IMR-90 (cell line): Measurements from ENCODE around the gene COLEC12. TPM values are rescaled to one million over a fixed set of nuclear protein-coding genes. Genes with fewer than 3 reads are reported as not detected.

Experiments used
- ATAC-seq: fragments of 200-7000 bp; cut with Tn5 transposase; 2 replicates; pipeline ENCODE4 v1.9.1; 2020; ENCODE audit warnings: low read depth, mild to moderate bottlenecking, moderate library complexity
- BruUV-seq: library from RNA; stranded (reverse); fragments of 400-500 nt; replicated peaks from 2 replicates; lab custom pipeline; 2021; lab: Mats Ljungman, UMichigan
- CTCF ChIA-PET: fragments of 300-600 bp; formaldehyde crosslinking; extraction: SDS; loops from one replicate; lab custom pipeline; 2021; ENCODE audit warnings: antibody characterized with exemption; lab: Yijun Ruan, JAX
- POLR2A ChIA-PET: fragments of 300-600 bp; sonication (Branson Sonifier 250); formaldehyde crosslinking; loops from one replicate; lab custom pipeline; 2022; ENCODE audit warnings: antibody characterized with exemption; ENCODE audit not compliant: unreplicated experiment; lab: Charles Lee
- DNase-seq: peaks from one replicate; pipeline ENCODE4 v3.0.0; 2013
- H2AFZ ChIP-seq: replicated peaks from 2 replicates; pipeline ENCODE3; 2013; ENCODE audit warnings: low read length, mild to moderate bottlenecking; ENCODE audit not compliant: poor library complexity
- H2AK5ac ChIP-seq: 2 replicates; pipeline ENCODE4 v1.6.1; 2013; ENCODE audit warnings: low read depth, low read length, inconsistent platforms
- H2AK9ac ChIP-seq: replicated peaks from 2 replicates; pipeline ENCODE3; 2013; ENCODE audit warnings: mild to moderate bottlenecking, low read depth, low read length, moderate library complexity; ENCODE audit not compliant: poor library complexity
- H2BK120ac ChIP-seq: 2 replicates; pipeline ENCODE4 v1.6.1; 2013; ENCODE audit warnings: low read depth, low read length, inconsistent platforms
- H2BK15ac ChIP-seq: 3 replicates; pipeline ENCODE4 v1.6.1; 2013; ENCODE audit warnings: low read depth, low read length, inconsistent platforms
- H2BK20ac ChIP-seq: 2 replicates; pipeline ENCODE4 v1.6.1; 2013; ENCODE audit warnings: low read depth, mild to moderate bottlenecking, inconsistent platforms, low read length, moderate library complexity
- H2BK5ac ChIP-seq: 2 replicates; pipeline ENCODE4 v1.6.1; 2013; ENCODE audit warnings: mild to moderate bottlenecking, low read depth, low read length, inconsistent platforms; ENCODE audit not compliant: poor library complexity, severe bottlenecking
- H3K14ac ChIP-seq: replicated peaks from 2 replicates; pipeline ENCODE4 v1.6.1; 2013; ENCODE audit warnings: low read depth, low read length, inconsistent platforms
- H3K18ac ChIP-seq: 2 replicates; pipeline ENCODE4 v1.6.1; 2013; ENCODE audit warnings: low read depth, low read length, control low read depth
- H3K23ac ChIP-seq: 2 replicates; pipeline ENCODE4 v1.6.1; 2013; ENCODE audit warnings: low read depth, low read length, inconsistent platforms
- H3K27ac ChIP-seq: 2 replicates; pipeline ENCODE4 v1.5.1; 2013; ENCODE audit warnings: mild to moderate bottlenecking, control low read depth, low read length; ENCODE audit not compliant: insufficient read depth
- H3K27me3 ChIP-seq: 2 replicates; pipeline ENCODE4 v1.6.1; 2013; ENCODE audit warnings: low read length; ENCODE audit not compliant: control insufficient read depth, insufficient read depth
- H3K36me3 ChIP-seq: 2 replicates; pipeline ENCODE4 v1.6.1; 2013; ENCODE audit warnings: low read length, mixed read lengths; ENCODE audit not compliant: control insufficient read depth, insufficient read depth
- H3K4ac ChIP-seq: 2 replicates; pipeline ENCODE4 v1.6.1; 2013; ENCODE audit warnings: low read depth, low read length, inconsistent platforms
- H3K4me1 ChIP-seq: 2 replicates; pipeline ENCODE4 v1.6.1; 2013; ENCODE audit warnings: low read length, mixed read lengths; ENCODE audit not compliant: control insufficient read depth, insufficient read depth
- H3K4me2 ChIP-seq: 2 replicates; pipeline ENCODE4 v1.6.1; 2013; ENCODE audit warnings: low read depth, mild to moderate bottlenecking, control low read depth, low read length, moderate library complexity
- H3K4me3 ChIP-seq: 2 replicates; pipeline ENCODE4 v1.5.1; 2013; ENCODE audit warnings: low read depth, mild to moderate bottlenecking, control low read depth, low read length, moderate library complexity; ENCODE audit not compliant: insufficient read depth
- H3K56ac ChIP-seq: 2 replicates; pipeline ENCODE4 v1.6.1; 2013; ENCODE audit warnings: low read length, inconsistent platforms; ENCODE audit not compliant: insufficient read depth; ENCODE audit errors: extremely low read depth
- H3K79me1 ChIP-seq, 2 experiments: 2 replicates each; pipeline ENCODE4 v1.6.1; 2013; ENCODE audit warnings: low read length in 2 of 2, inconsistent platforms in 1 of 2, low read depth in 1 of 2
- H3K9ac ChIP-seq: 2 replicates; pipeline ENCODE4 v1.6.1; 2013; ENCODE audit warnings: low read depth, low read length, control low read depth
- H3K9me1 ChIP-seq: 2 replicates; pipeline ENCODE4 v1.6.1; 2013; ENCODE audit warnings: low read length, inconsistent platforms; ENCODE audit not compliant: insufficient read depth
- H3K9me3 ChIP-seq: 2 replicates; pipeline ENCODE4 v1.6.1; 2013; ENCODE audit warnings: low read length; ENCODE audit not compliant: control insufficient read depth, insufficient read depth
- H4K20me1 ChIP-seq: 2 replicates; pipeline ENCODE4 v1.6.1; 2013; ENCODE audit warnings: low read length, inconsistent platforms; ENCODE audit not compliant: insufficient read depth
- H4K5ac ChIP-seq: 2 replicates; pipeline ENCODE4 v1.6.1; 2013; ENCODE audit warnings: mild to moderate bottlenecking, low read depth, low read length, control low read depth
- H4K8ac ChIP-seq, 2 experiments: 2 replicates each; pipeline ENCODE4 v1.6.1; 2013; ENCODE audit warnings: low read depth in 2 of 2, low read length in 2 of 2, control low read depth in 1 of 2, inconsistent platforms in 1 of 2
- H4K91ac ChIP-seq: 2 replicates; pipeline ENCODE4 v1.6.1; 2013; ENCODE audit warnings: low read depth, low read length, inconsistent platforms; ENCODE audit not compliant: insufficient read depth
- BHLHE40 ChIP-seq: fragments of 150-350 bp; IDR thresholded peaks from 2 replicates; pipeline ENCODE4 v1.6.1; 2016; ENCODE audit warnings: mild to moderate bottlenecking, low read depth, low read length
- CEBPB ChIP-seq: IDR thresholded peaks from 2 replicates; pipeline ENCODE4 v1.6.1; 2012; ENCODE audit warnings: low read depth, low read length, improper control_type of control experiment
- CHD1 ChIP-seq: IDR thresholded peaks from 2 replicates; pipeline ENCODE4 v1.6.1; 2012; ENCODE audit warnings: low read depth, low read length, improper control_type of control experiment
- FOS ChIP-seq: fragments of 150-350 bp; IDR thresholded peaks from 2 replicates; pipeline ENCODE4 v1.6.1; 2016; ENCODE audit warnings: low read depth, low read length
- MAFK ChIP-seq: IDR thresholded peaks from 2 replicates; pipeline ENCODE4 v1.6.1; 2012; ENCODE audit warnings: low read depth, low read length, improper control_type of control experiment
- MAZ ChIP-seq: IDR thresholded peaks from 2 replicates; pipeline ENCODE4 v1.6.1; 2012; ENCODE audit warnings: low read depth, mild to moderate bottlenecking, low read length, improper control_type of control experiment, moderate library complexity, borderline replicate concordance
- MXI1 ChIP-seq: IDR thresholded peaks from 2 replicates; pipeline ENCODE4 v1.6.1; 2012; ENCODE audit warnings: low read depth, mild to moderate bottlenecking, low read length, moderate library complexity, borderline replicate concordance
- NFE2L2 ChIP-seq: fragments of 150-350 bp; IDR thresholded peaks from 2 replicates; pipeline ENCODE4 v1.6.1; 2016; ENCODE audit warnings: low read depth, mild to moderate bottlenecking, low read length
- POLR2A ChIP-seq: IDR thresholded peaks from 2 replicates; pipeline ENCODE4 v1.6.1; 2012; ENCODE audit warnings: mild to moderate bottlenecking, low read depth, low read length
- RAD21 ChIP-seq: IDR thresholded peaks from 2 replicates; pipeline ENCODE4 v1.6.1; 2012; ENCODE audit warnings: low read length, improper control_type of control experiment
- RCOR1 ChIP-seq: IDR thresholded peaks from 2 replicates; pipeline ENCODE4 v1.6.1; 2012; ENCODE audit warnings: mild to moderate bottlenecking, low read length, improper control_type of control experiment; ENCODE audit not compliant: insufficient replicate concordance
- RFX5 ChIP-seq: IDR thresholded peaks from 2 replicates; pipeline ENCODE4 v1.8.0; 2012; ENCODE audit warnings: low read depth, mild to moderate bottlenecking, low read length, moderate library complexity
- SMC3 ChIP-seq: fragments of 150-350 bp; IDR thresholded peaks from 2 replicates; pipeline ENCODE4 v1.6.1; 2016; ENCODE audit warnings: low read depth, mild to moderate bottlenecking, antibody characterized with exemption, low read length, moderate library complexity
- WGBS, 2 experiments: methylation state at CpG; one replicate each; pipeline versions ENCODE4 v1.1.5 to v1.1.7; 2013; ENCODE audit warnings: missing lambda C conversion rate in 2 of 2; ENCODE audit not compliant: insufficient read length in 1 of 2; ENCODE audit errors: extremely low coverage in 2 of 2; 5-methylcytosine and 5-hydroxymethylcytosine counted together
- dilution Hi-C: fragments of 300-500 bp; cut with HindIII; formaldehyde crosslinking; loops from one replicate; pipeline ENCODE4 v1.14.3; 2018; ENCODE audit warnings: low sequenced_read_pairs; ENCODE audit not compliant: unreplicated experiment
- in situ Hi-C: fragments of 300-500 bp; cut with MboI; formaldehyde crosslinking; loops from 3 replicates; pipeline ENCODE4 v1.14.3; 2019; ENCODE audit warnings: low sequenced_read_pairs, inconsistent platforms, mixed read lengths
- intact Hi-C: fragments of 100-400 bp; cut with micrococcal nuclease; formaldehyde crosslinking; loops from 2 replicates; pipeline ENCODE4 v1.10.0; 2022
- polyA plus RNA-seq, 3 experiments: library from polyadenylated mRNA; depleted of rRNA; stranded (reverse); fragments of >200 nt; gene quantifications; 2 replicates each; pipeline ENCODE4 v1.2.3, GENCODE V29; 2012; ENCODE audit warnings: low replicate concordance in 1 of 3
- total RNA-seq: library from RNA; depleted of rRNA; stranded (reverse); fragments of >200 nt; gene quantifications from 2 replicates; pipeline ENCODE4 v1.2.3, GENCODE V29; 2012
- TF ChIP-seq, protein P1 (sequence below): fragments of 150-350 bp; IDR thresholded peaks from 2 replicates; pipeline ENCODE4 v1.6.1; 2016; ENCODE audit warnings: low read depth, mild to moderate bottlenecking, low read length, moderate library complexity, borderline replicate concordance
- TF ChIP-seq, protein P2 (sequence below): conservative IDR thresholded peaks from 2 replicates; pipeline ENCODE4 v1.5.1; 2012; ENCODE audit warnings: mild to moderate bottlenecking, low read depth, low read length, improper control_type of control experiment
- TF ChIP-seq, protein P3 (sequence below): fragments of 150-350 bp; IDR thresholded peaks from 2 replicates; pipeline ENCODE4 v1.6.1; 2017; ENCODE audit warnings: mild to moderate bottlenecking, antibody characterized with exemption, low read length, low read depth

COLEC12 gene
- total and polyA plus RNA-seq, 2 of the 4 experiments (the other 2 are of a cell fraction): 1.0 to 2.3 TPM

DNA sequence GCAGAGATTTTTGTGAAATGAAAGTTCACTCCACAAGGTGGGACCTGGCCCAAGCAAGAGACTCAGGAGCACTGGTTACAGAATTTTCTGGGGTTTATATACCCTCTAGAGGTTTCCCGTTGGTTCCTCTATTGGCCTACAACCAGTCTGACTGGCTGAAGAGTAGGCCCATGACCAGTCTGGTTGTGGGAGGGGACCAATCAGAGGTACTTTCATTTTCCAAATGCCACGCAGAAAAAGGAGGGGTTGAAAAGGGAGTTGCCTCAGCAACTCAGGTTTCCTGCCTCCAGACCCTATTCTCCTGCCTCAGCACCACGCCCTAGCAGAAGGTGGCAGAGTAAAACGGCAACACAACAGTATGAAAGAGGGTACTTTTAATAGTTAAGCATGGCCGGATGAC is 98.4 kb downstream of the COLEC12 start:
- no peak overlapping the region; the same call in 2 of the 3 replicates for H2BK15ac ChIP-seq
- peak overlapping the region; percentile 6; the same call in 1 of the 2 replicates for H2AK5ac ChIP-seq
- no peak overlapping the region for H4K8ac ChIP-seq
- no peaks in the 10 kb centered on the region for H3K79me1 ChIP-seq
- ChIA-PET POLR2A (no interaction called here), CTCF (no interaction called here)
- WGBS, 2 experiments: no CpG with 5 or more reads among the region's 5 CpGs
- H4K5ac ChIP-seq: no peak overlapping the region
- no peak overlapping the region for H3K4me2 ChIP-seq
- H3K18ac ChIP-seq: no peak overlapping the region
- H4K20me1 ChIP-seq: no peaks in the 10 kb centered on the region
- no peak overlapping the region for H2AK9ac ChIP-seq
- in situ Hi-C loops (no loop called here), dilution Hi-C loops (no loop called here), intact Hi-C loops (no loop called here)
- peaks cover 6% of the 10 kb centered on the region for H3K9me3 ChIP-seq
- no peak overlapping the region for H2BK5ac ChIP-seq
- no peak overlapping the region for H4K91ac ChIP-seq
- H2AFZ ChIP-seq: no peak overlapping the region
- TF ChIP-seq MAZ: no peak
- TF ChIP-seq RFX5: no peak
- TF ChIP-seq, protein P1, sequence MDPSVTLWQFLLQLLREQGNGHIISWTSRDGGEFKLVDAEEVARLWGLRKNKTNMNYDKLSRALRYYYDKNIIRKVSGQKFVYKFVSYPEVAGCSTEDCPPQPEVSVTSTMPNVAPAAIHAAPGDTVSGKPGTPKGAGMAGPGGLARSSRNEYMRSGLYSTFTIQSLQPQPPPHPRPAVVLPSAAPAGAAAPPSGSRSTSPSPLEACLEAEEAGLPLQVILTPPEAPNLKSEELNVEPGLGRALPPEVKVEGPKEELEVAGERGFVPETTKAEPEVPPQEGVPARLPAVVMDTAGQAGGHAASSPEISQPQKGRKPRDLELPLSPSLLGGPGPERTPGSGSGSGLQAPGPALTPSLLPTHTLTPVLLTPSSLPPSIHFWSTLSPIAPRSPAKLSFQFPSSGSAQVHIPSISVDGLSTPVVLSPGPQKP: no peak
- TF ChIP-seq, protein P2, sequence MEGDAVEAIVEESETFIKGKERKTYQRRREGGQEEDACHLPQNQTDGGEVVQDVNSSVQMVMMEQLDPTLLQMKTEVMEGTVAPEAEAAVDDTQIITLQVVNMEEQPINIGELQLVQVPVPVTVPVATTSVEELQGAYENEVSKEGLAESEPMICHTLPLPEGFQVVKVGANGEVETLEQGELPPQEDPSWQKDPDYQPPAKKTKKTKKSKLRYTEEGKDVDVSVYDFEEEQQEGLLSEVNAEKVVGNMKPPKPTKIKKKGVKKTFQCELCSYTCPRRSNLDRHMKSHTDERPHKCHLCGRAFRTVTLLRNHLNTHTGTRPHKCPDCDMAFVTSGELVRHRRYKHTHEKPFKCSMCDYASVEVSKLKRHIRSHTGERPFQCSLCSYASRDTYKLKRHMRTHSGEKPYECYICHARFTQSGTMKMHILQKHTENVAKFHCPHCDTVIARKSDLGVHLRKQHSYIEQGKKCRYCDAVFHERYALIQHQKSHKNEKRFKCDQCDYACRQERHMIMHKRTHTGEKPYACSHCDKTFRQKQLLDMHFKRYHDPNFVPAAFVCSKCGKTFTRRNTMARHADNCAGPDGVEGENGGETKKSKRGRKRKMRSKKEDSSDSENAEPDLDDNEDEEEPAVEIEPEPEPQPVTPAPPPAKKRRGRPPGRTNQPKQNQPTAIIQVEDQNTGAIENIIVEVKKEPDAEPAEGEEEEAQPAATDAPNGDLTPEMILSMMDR: no peak
- TF ChIP-seq RAD21: no peak
- no peak for TF ChIP-seq RCOR1
- TF ChIP-seq SMC3: no peak
- no peak for TF ChIP-seq NFE2L2
- TF ChIP-seq, protein P3, sequence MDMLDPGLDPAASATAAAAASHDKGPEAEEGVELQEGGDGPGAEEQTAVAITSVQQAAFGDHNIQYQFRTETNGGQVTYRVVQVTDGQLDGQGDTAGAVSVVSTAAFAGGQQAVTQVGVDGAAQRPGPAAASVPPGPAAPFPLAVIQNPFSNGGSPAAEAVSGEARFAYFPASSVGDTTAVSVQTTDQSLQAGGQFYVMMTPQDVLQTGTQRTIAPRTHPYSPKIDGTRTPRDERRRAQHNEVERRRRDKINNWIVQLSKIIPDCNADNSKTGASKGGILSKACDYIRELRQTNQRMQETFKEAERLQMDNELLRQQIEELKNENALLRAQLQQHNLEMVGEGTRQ: no peak
- no peak for TF ChIP-seq FOS
- no peak for TF ChIP-seq CHD1
- no peak for TF ChIP-seq BHLHE40
- TF ChIP-seq MAFK: no peak
- TF ChIP-seq POLR2A: no peak
- no peak for TF ChIP-seq MXI1
- TF ChIP-seq CEBPB: no peak
- no peaks in the 10 kb centered on the region for H3K36me3 ChIP-seq
- ATAC-seq (no peak), DNase-seq (no peak)
- H3K4me1 ChIP-seq: peaks cover 10% of the 10 kb centered on the region
- 0 out of 2 replicates have a peak, but pooled peaks cover 1% of the 10 kb centered on the region for H3K27me3 ChIP-seq
- H3K4ac ChIP-seq: no peak overlapping the region
- H3K14ac ChIP-seq: no peak overlapping the region
- H2BK20ac ChIP-seq: no peak overlapping the region
- no peak overlapping the region for H3K4me3 ChIP-seq
- H3K23ac ChIP-seq: no peak overlapping the region
- no peak overlapping the region for H3K9ac ChIP-seq
- no peaks in the 10 kb centered on the region for H3K9me1 ChIP-seq
- BruUV-seq: no TSS peak
- H2BK120ac ChIP-seq: no peak overlapping the region
- H3K27ac ChIP-seq: no peak overlapping the region
- no peak overlapping the region for H3K56ac ChIP-seq
